Inferior parietal cortex (tissue), 1 donor: Measurements from ENCODE around the gene NCAPD2.
"Not testable (repeated sequence)": the region's sequence is repeated elsewhere in the genome, so short reads cannot be mapped to it uniquely, and the experiment has no call there.

ENCODE experiments used
- DNase-seq: peaks from one replicate; pipeline ENCODE4 v3.0.0-alpha.2; 2016; ENCODE audit errors: extremely low spot score

Gene NCAPD2

GRCh38 chr12:6492838-6493496 is 935 bp upstream of the NCAPD2 start, which contains the start of gene MRPL51:
Gene MRPL51 (minus strand): TSS chr12:6493262. CDS start chr12:6493136, 126 bp downstream.
- DNase-seq, result peak; percentile 93

GRCh38 chr12:6494258-6494743 is 399 bp downstream of the NCAPD2 start:
- no peak for DNase-seq

- DNase-seq, result no peak
Observed at GRCh38 chr12:6494968-6495367, 1.1 kb downstream of the NCAPD2 start.

- not testable (repeated sequence) for DNase-seq
Observed at GRCh38 chr12:6497291-6497690, 3.4 kb downstream of the NCAPD2 start.

GRCh38 chr12:6500466-6500865 is 6.6 kb downstream of the NCAPD2 start:
- no peak for DNase-seq

- DNase-seq, result no peak
Observed at GRCh38 chr12:6507102-6507998, 13.4 kb downstream of the NCAPD2 start.

GRCh38 chr12:6508087-6508486 is 14.2 kb downstream of the NCAPD2 start:
- DNase-seq, result no peak

GRCh38 chr12:6520186-6520585 is 26.3 kb downstream of the NCAPD2 start:
- DNase-seq, result no peak

- no peak for DNase-seq
Observed at GRCh38 chr12:6522193-6522592, 28.3 kb downstream of the NCAPD2 start.

GRCh38 chr12:6523708-6524107 is 29.8 kb downstream of the NCAPD2 start:
- DNase-seq, result no peak

GRCh38 chr12:6524648-6525047 is 30.7 kb downstream of the NCAPD2 start:
- DNase-seq, result no peak

GRCh38 chr12:6526201-6526600 is 32.3 kb downstream of the NCAPD2 start:
- DNase-seq, result no peak

- DNase-seq, result no peak
Observed at GRCh38 chr12:6526766-6527525, 33.0 kb downstream of the NCAPD2 start.

- no peak for DNase-seq
Observed at GRCh38 chr12:6527711-6528110, 33.8 kb downstream of the NCAPD2 start.

- no peak for DNase-seq
Observed at GRCh38 chr12:6528539-6529235, 34.8 kb downstream of the NCAPD2 start.

GRCh38 chr12:6529291-6529737 is 35.4 kb downstream of the NCAPD2 start:
- DNase-seq, result no peak

GRCh38 chr12:6530576-6531260 is 36.8 kb downstream of the NCAPD2 start:
- DNase-seq, result no peak

- peak; percentile 73 for DNase-seq
Observed at GRCh38 chr12:6532051-6532926, 38.4 kb downstream of the NCAPD2 start.

- DNase-seq, result peak; percentile 68
Observed at GRCh38 chr12:6532927-6533652, 39.2 kb downstream of the NCAPD2 start.
